ENCODE measurements around the gene APLNR.

APLNR gene

GRCh38 chr11:57199330-57199729 lies 37.7 kb downstream of the APLNR start:
- no peak for TF ChIP-seq CTCF (IDR thresholded peaks at IDR 0.05; ENCODE audit: low read depth, low read length)
- DNase-seq (ENCODE audit: extremely low read depth, low read depth): no peak

GRCh38 chr11:57197762-57198161 lies 39.3 kb downstream of the APLNR start:
- DNase-seq (ENCODE audit: extremely low read depth, low read depth): no peak

GRCh38 chr11:57196596-57196995 lies 40.5 kb downstream of the APLNR start:
- no peak for DNase-seq (ENCODE audit: extremely low read depth, low read depth)
- TF ChIP-seq CTCF (IDR thresholded peaks at IDR 0.05; ENCODE audit: low read depth, low read length): no peak

More at GRCh38 chr11:57197762-57198161, 39.3 kb downstream of the APLNR start:
- no peak for TF ChIP-seq CTCF (IDR thresholded peaks at IDR 0.05; ENCODE audit: low read depth, low read length)

- TF ChIP-seq CTCF (IDR thresholded peaks at IDR 0.05; ENCODE audit: low read depth, low read length): no peak
- DNase-seq (ENCODE audit: extremely low read depth, low read depth): no peak
Measured at GRCh38 chr11:57192316-57192715, 44.7 kb downstream of the APLNR start.

GRCh38 chr11:57191311-57192219 lies 45.5 kb downstream of the APLNR start:
- no peak for TF ChIP-seq CTCF (IDR thresholded peaks at IDR 0.05; ENCODE audit: low read depth, low read length)
- no peak for DNase-seq (ENCODE audit: extremely low read depth, low read depth)

GRCh38 chr11:57190548-57190947 lies 46.5 kb downstream of the APLNR start:
- DNase-seq (ENCODE audit: extremely low read depth, low read depth): no peak

More at GRCh38 chr11:57190548-57190947, 46.5 kb downstream of the APLNR start:
- TF ChIP-seq CTCF (IDR thresholded peaks at IDR 0.05; ENCODE audit: low read depth, low read length): no peak
